CD4-positive, alpha-beta T cell treated with Interleukin-15 for 4 hours (primary cell): ENCODE measurements around the gene TM2D1.

ENCODE experiments used
- DNase-seq: peaks from one replicate; pipeline ENCODE4 v3.0.0-alpha.2; 2020; ENCODE audit warnings: low spot score

The TM2D1 gene

DNA sequence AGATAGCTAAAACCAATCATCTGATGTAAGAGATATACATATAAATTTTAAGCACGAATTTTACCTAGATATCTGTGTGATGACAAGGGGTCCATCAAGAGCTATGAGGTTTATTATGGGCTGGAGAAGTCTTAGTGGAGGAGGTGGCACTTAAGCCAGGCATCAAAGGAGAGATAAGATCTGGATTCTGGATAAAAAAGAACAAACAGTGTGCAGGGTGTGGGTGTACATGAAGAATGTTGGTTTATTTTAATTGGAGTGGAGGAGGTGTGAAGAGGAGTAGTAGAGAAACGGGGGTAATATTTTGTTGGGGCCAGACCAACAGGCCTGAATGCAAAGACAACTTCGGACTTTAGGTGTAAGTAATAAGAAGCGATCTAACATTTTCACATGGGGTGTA, 80.6 kb downstream of the TM2D1 start:
- DNase-seq, result no peak

- DNase-seq, result no peak
Measured at GRCh38 chr1:61642475-61643232, 82.3 kb downstream of the TM2D1 start.

DNA sequence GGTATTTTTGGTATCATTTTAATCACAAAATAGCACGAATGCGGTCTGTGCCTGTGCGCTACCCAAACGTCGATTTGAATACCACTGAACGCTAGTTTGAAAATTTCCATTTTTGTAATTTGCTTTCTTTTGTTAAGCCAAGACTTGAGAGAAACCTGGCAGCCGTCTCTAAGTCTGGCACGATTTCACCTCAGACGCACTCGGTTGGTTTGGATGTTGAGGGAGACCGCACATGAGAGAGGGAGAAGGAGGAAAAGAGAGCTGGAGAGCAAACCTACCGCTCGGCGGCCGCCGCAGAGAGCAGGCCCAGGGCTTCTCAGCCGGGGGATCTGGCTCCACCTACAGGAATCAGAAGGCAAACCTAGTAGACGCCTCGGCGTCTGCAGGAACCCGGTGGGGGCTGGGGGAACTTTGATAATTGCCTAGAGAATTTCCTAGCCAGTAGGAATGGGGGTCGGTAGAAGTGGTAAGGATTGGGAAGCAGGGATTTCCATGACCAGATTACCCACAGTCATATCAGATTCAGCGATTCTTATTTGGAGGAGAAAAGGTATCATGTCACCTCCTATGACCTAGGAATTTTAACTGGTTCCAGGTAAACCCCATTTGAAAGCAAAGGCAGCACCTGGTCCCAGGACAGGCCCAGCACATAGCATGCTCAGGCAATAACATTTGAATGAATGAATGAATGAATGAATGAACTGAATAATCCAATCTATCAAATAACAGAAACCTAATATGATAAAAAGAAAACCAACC, 83.2 kb downstream of the TM2D1 start:
- DNase-seq, result peak; percentile 32

GRCh38 chr1:61640531-61641530, 84.1 kb downstream of the TM2D1 start:
- DNase-seq, result no peak

DNA sequence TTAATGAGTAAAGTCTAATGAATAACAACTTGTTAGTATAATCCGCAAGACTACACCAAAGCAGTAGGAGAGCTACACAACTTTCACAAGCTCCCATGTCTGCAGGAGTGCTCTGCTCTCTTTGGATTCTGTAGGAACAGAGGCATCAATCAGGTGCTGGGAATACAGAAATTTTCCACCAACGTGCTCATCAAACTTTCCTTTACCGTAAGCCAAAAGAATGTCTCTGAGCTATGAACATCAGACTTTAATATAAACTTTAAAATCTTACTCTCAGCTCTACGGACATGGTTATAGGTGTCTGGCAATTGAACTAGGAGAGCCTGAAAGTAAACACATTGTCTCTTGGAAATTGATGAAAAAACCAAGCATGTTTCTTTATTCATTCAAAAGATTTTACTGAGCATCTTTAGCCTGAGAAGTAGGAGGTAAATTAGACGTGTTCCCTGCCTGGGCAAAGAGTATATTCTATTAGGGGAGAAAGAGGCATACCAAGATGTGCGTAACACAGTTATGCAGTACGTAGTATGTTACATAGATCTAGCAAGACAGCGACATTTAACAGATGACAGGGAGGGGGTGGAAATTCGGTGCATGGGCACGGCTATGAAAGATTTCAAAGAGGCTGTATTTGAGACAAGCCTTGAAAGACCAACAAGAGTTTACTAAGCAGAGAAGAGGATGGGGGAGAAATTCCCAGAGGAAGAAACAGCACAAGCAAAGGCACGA, 85.2 kb downstream of the TM2D1 start:
- no peak for DNase-seq

GRCh38 chr1:61638911-61639605, 85.9 kb downstream of the TM2D1 start:
- DNase-seq, result no peak

DNA sequence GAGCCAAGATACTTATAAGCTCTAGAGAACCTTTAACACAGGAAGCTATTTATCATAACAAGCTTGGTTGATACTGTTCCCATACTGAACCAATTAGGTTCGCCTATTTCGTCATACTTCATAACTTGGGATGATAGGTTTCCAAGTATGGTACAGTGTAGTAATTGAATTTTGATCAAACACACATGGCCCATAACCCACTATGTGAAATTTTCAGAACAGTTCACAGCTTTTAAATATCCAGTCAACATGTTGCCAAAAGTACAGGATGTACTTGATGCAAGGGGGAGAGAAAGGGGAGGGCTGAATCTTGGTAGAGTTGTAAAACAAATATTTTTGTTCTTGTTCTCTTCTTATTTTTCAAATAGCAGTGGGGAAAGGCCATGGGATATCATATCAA, 86.6 kb downstream of the TM2D1 start:
- no peak for DNase-seq

GRCh38 chr1:61637470-61637869, 87.5 kb downstream of the TM2D1 start:
- no peak for DNase-seq

GRCh38 chr1:61636814-61637213, 88.1 kb downstream of the TM2D1 start:
- no peak for DNase-seq

DNA sequence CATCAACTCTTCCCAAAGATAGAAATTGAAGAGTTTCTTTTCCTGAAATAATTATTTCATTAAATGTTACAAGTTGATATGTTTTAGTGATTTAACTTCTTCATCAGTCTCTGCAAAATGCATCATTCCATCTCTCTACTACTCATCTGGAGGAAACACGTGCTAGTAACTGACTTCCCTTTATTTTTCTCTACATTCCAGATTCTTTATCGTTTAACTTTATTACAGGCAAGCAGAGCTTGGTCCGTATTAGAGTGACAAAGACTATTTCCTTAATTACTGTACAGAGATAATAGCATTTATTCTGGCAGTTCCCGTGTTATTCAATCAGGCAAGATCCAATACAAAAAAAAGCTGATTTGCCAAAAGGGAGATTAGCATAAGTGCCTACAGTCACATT, 88.6 kb downstream of the TM2D1 start:
- no peak for DNase-seq

GRCh38 chr1:61635557-61635956, 89.4 kb downstream of the TM2D1 start:
- DNase-seq, result no peak

- DNase-seq, result no peak
Measured at GRCh38 chr1:61631436-61631835, 93.5 kb downstream of the TM2D1 start.
